GM12865 (cell line): Measurements from ENCODE around the gene FRRS1L.

Experiments
- DNase-seq: peaks from one replicate; pipeline ENCODE4 v3.0.0; 2010; ENCODE audit warnings: low read depth
- H3K4me3 ChIP-seq: 2 replicates; pipeline ENCODE4 v1.5.1; 2011; ENCODE audit warnings: mild to moderate bottlenecking, low read depth, low read length, control low read depth
- CTCF ChIP-seq: IDR thresholded peaks from 2 replicates; pipeline ENCODE4 v1.5.1; 2011; ENCODE audit warnings: low read length, control low read depth, low read depth, inconsistent platforms; ENCODE audit not compliant: insufficient read depth; ENCODE audit errors: missing control alignments

The FRRS1L gene

DNA sequence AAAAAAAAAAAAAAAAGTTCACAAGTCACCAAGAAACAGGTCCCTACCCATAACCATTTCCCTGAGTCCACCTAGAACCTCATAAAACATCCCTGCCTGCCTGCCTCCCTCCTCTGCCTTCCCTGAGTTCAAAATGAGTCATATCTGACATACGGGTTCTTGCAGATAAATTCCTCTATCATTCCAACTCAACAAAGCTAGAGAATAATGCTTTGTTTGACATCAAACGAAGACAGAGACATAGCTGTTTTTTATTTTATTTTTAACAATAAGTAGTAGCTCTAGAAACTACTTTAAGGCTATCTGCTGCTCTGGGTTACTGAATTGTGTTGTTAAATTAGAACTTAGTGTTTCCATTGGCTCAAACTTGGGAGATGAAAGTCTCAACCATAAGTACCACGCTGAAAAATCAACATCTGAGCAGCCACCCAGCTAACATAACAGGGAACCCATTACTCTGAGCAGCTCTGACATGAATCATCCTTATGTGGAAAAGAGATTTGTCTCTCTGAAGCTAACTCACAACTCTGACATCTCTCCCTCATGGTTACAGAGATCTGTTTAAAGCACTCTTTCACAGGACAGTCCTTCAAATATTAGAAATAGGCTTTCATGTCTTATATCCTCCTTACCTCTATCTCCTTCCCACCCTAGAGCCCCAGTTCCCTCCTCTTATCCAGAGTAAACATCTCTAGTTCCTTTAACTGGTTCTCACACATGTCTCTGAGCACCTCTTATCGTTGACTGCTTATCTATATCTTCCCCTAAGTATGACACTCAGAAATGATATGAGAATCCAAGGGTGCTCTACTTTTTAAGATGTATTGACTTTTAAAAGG lies 59.4 kb downstream of the FRRS1L start:
- no peak overlapping the region for H3K4me3 ChIP-seq
- no peak for TF ChIP-seq CTCF
- DNase-seq = no peak

DNA sequence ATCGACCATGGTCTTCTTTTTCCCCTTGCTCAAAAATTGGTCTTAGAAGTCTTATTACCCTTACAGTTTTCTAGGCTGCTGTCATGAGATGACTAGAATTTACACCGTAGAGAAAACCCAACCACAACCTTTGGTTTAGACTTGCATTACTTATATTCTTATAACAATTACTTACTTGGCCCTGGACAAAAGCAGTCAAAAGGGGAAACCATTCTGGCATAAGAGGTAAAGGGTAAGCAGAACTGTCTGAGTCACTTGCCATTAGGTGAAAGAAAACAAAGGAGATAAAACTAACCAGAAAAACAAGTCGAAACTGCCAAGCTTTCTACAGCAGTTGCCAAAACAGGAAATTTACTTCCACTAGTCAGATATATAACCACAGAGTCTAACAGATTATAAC lies 65.2 kb downstream of the FRRS1L start:
- no peak for TF ChIP-seq CTCF
- DNase-seq = peak; percentile 80
- H3K4me3 ChIP-seq = no peak overlapping the region

DNA sequence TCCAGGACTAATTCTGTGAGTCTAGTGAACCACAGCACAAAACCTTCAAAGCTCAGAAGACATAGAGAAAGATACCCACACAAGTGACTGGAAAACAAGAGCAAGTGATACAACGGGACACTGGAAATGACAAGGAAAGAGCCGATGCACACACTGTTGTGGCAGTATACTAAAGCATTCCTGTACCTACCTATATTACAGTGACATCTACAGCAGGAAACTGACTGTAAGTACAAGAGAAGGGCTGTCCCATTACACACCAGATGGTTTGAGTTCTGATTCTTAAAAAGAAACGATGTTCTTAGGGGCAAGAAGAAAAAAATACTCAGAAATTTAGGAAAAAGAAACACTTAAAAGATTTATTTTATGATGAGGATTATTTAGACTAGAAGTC lies 65.8 kb downstream of the FRRS1L start:
- TF ChIP-seq CTCF = no peak
- no peak overlapping the region for H3K4me3 ChIP-seq
- DNase-seq = no peak

GRCh38 chr9:109100543-109101201 lies 66.4 kb downstream of the FRRS1L start:
- DNase-seq = no peak
- no peak overlapping the region for H3K4me3 ChIP-seq
- no peak for TF ChIP-seq CTCF

- no peak for DNase-seq
Observed at GRCh38 chr9:109098960-109099308, 68.1 kb downstream of the FRRS1L start.

GRCh38 chr9:109098171-109098959 lies 68.7 kb downstream of the FRRS1L start:
- DNase-seq = peak; percentile 37
- H3K4me3 ChIP-seq = no peak overlapping the region
- no peak for TF ChIP-seq CTCF

More at GRCh38 chr9:109098960-109099308, 68.1 kb downstream of the FRRS1L start:
- TF ChIP-seq CTCF = no peak
- no peak overlapping the region for H3K4me3 ChIP-seq
